Peyer's patch (tissue), 4 donors: ENCODE measurements around the gene ADCY9. TPM values are rescaled to one million over a fixed set of nuclear protein-coding genes. Genes with fewer than 3 reads are reported as not detected.

Source experiments
- DNase-seq, 3 donors: peaks; one replicate each; pipeline ENCODE4 v3.0.0-alpha.2; 2017 to 2019
- H3K27ac ChIP-seq, 4 donors: fragments of 200-600 bp; sonication (generic); one replicate each; pipeline ENCODE4 v1.5.1; 2016 to 2019
- H3K27me3 ChIP-seq, 2 donors: fragments of 200-600 bp; sonication (generic); one replicate each; pipeline ENCODE4 v1.5.1; 2019
- H3K36me3 ChIP-seq, 3 donors: fragments of 200-600 bp; sonication (generic); one replicate each; pipeline ENCODE4 v1.5.1; 2016 to 2019
- H3K4me1 ChIP-seq, 4 donors: fragments of 200-600 bp; sonication (generic); one replicate each; pipeline ENCODE4 v1.5.1; 2016 to 2019
- H3K4me3 ChIP-seq, 4 donors: fragments of 200-600 bp; sonication (generic); 1 replicate in 3 of 4; 2 replicates in 1 of 4; pipeline ENCODE4 v1.5.1; 2016 to 2019; ENCODE audit warnings: mild to moderate bottlenecking in 1 of 4
- H3K9me3 ChIP-seq, 4 donors: fragments of 200-600 bp; sonication (generic); one replicate each; pipeline ENCODE4 v1.5.1; 2016 to 2019; ENCODE audit warnings: mild to moderate bottlenecking in 1 of 4
- CTCF ChIP-seq, 6 experiments: fragments of 450-650 bp in 4 of 6; fragments of 200-600 bp in 2 of 6; sonication (generic) in 1 of 6; IDR thresholded peaks; one replicate each; pipeline ENCODE4 v1.5.1; 2017 to 2019; ENCODE audit warnings: antibody characterized with exemption in 6 of 6, mild to moderate bottlenecking in 3 of 6, moderate library complexity in 1 of 6
- POLR2A ChIP-seq, 2 donors: fragments of 450-650 bp; IDR thresholded peaks; one replicate each; pipeline ENCODE4 v1.5.1; 2017; ENCODE audit warnings: antibody characterized with exemption in 2 of 2, mild to moderate bottlenecking in 2 of 2, moderate library complexity in 2 of 2
- total RNA-seq, 4 donors: library from RNA; depleted of rRNA; stranded (reverse); fragments of >200 nt; gene quantifications; one replicate each; pipeline ENCODE4 v1.1.0, GENCODE V29; 2016

The ADCY9 gene
- total RNA-seq, 4 donors from 2014 or later, result 19.8 to 47.3 (median 44.0) TPM

GRCh38 chr16:4101421-4102219 lies 14.6 kb downstream of the ADCY9 start:
- Histone ChIP-seq H3K9me3 (no peaks in the 10 kb centered on the region), H3K27ac (no peak overlapping the region), H3K36me3 (no peaks in the 10 kb centered on the region), H3K27me3 (no peaks in the 10 kb centered on the region), H3K4me3 (no peak overlapping the region), H3K4me1 (peaks cover 0 to 17% (median 0%) of the 10 kb centered on the region in 4 donors)
- TF ChIP-seq POLR2A (IDR thresholded peaks at IDR 0.05), result no peak
- TF ChIP-seq CTCF (IDR thresholded peaks at IDR 0.05), result no peak
- no peak for DNase-seq

- no peaks in the 10 kb centered on the region for H3K27me3 ChIP-seq
- peak overlapping the region in 1 of 4 donors; percentile 25 for H3K27ac ChIP-seq
- H3K36me3 ChIP-seq, result no peaks in the 10 kb centered on the region
- H3K9me3 ChIP-seq, result no peaks in the 10 kb centered on the region
- H3K4me1 ChIP-seq, result peaks cover 0 to 35% (median 0%) of the 10 kb centered on the region in 4 donors
- H3K4me3 ChIP-seq, result no peak overlapping the region
- peak in 1 of 3 donors; percentile 38 for DNase-seq
- TF ChIP-seq CTCF (IDR thresholded peaks at IDR 0.05), result no peak
- TF ChIP-seq POLR2A (IDR thresholded peaks at IDR 0.05), result no peak
Observed at GRCh38 chr16:4098501-4098900, 17.7 kb downstream of the ADCY9 start.

GRCh38 chr16:4097826-4098240 lies 18.4 kb downstream of the ADCY9 start:
- Histone ChIP-seq H3K36me3 (no peaks in the 10 kb centered on the region), H3K9me3 (no peaks in the 10 kb centered on the region), H3K27ac (peak overlapping the region in 1 of 4 donors; percentile 25), H3K4me3 (no peak overlapping the region), H3K4me1 (peaks cover 0 to 37% (median 0%) of the 10 kb centered on the region in 4 donors), H3K27me3 (no peaks in the 10 kb centered on the region)
- TF ChIP-seq POLR2A (IDR thresholded peaks at IDR 0.05), result no peak
- TF ChIP-seq CTCF (IDR thresholded peaks at IDR 0.05), result no peak
- peak in 1 of 3 donors; percentile 24 for DNase-seq

- TF ChIP-seq CTCF (IDR thresholded peaks at IDR 0.05) (no peak), POLR2A (IDR thresholded peaks at IDR 0.05) (no peak)
- no peak for DNase-seq
- Histone ChIP-seq H3K4me1 (peaks cover 0 to 37% (median 0%) of the 10 kb centered on the region in 4 donors), H3K36me3 (no peaks in the 10 kb centered on the region), H3K9me3 (no peaks in the 10 kb centered on the region), H3K4me3 (no peak overlapping the region), H3K27ac (peak overlapping the region in 1 of 4 donors; percentile 19), H3K27me3 (no peaks in the 10 kb centered on the region)
Observed at GRCh38 chr16:4096509-4096908, 19.7 kb downstream of the ADCY9 start.

GRCh38 chr16:4094127-4094773 lies 22.0 kb downstream of the ADCY9 start:
- Histone ChIP-seq H3K9me3 (no peaks in the 10 kb centered on the region), H3K4me3 (no peak overlapping the region), H3K36me3 (no peaks in the 10 kb centered on the region), H3K4me1 (peaks cover 0 to 53% (median 0%) of the 10 kb centered on the region in 4 donors), H3K27ac (peak overlapping the region in 2 of 4 donors; percentile 38 to 71), H3K27me3 (no peaks in the 10 kb centered on the region)
- TF ChIP-seq POLR2A (IDR thresholded peaks at IDR 0.05) (no peak), CTCF (IDR thresholded peaks at IDR 0.05) (no peak)
- DNase-seq, result peak in 2 of 3 donors; percentile 14 to 47
